ENCODE measurements around the gene SLC26A8. TPM values are rescaled to one million over a fixed set of nuclear protein-coding genes. Genes with fewer than 3 reads are reported as not detected.

Gene SLC26A8
- total RNA-seq, 1 experiment from 2014 or later: 0.09 TPM

GRCh38 chr6:36015666-36016065, 8.8 kb downstream of the SLC26A8 start:
- Histone ChIP-seq H3K9me3 (ENCODE audit: control insufficient read depth, low read depth, low read length) (no peaks in the 10 kb centered on the region), H2BK20ac (ENCODE audit: low read depth, low read length, poor library complexity, severe bottlenecking) (no peak overlapping the region), H3K18ac (ENCODE audit: insufficient read length, low read depth, low read length) (no peak overlapping the region), H2AK5ac (ENCODE audit: insufficient read length, low read length) (no peak overlapping the region), H3T11ph (ENCODE audit: low read length) (no peak overlapping the region), H2BK120ac (ENCODE audit: low read depth, low read length, poor library complexity, severe bottlenecking) (no peak overlapping the region), H3K79me1 (ENCODE audit: insufficient read depth, low read depth, low read length, poor library complexity, severe bottlenecking) (no peaks in the 10 kb centered on the region), H4K91ac (ENCODE audit: insufficient read length, low read depth, low read length) (no peak overlapping the region), H3K56ac (ENCODE audit: insufficient read length, low read depth, low read length) (no peak overlapping the region), H2BK12ac (ENCODE audit: insufficient read length, low read depth, low read length) (no peak overlapping the region), H3K4ac (ENCODE audit: low read depth, low read length) (no peak overlapping the region), H3K9ac (ENCODE audit: extremely low read depth, insufficient read length, low read length) (no peak overlapping the region), H3K4me1 (ENCODE audit: insufficient read depth, low read length) (no peaks in the 10 kb centered on the region; the same call in 1 of the 2 replicates), H3K14ac (ENCODE audit: insufficient read depth, low read length) (no peak overlapping the region), H3K27ac (ENCODE audit: insufficient read length, low read depth, low read length) (no peak overlapping the region), H2BK5ac (ENCODE audit: insufficient read length, low read length) (no peak overlapping the region), H2AFZ (ENCODE audit: low read length) (no peak overlapping the region), H4K8ac (replicated peaks; ENCODE audit: insufficient read length, low read depth, low read length) (no peak overlapping the region), H3K4me2 (ENCODE audit: insufficient read depth, insufficient read length, low read length) (no peak overlapping the region), H3K79me2 (ENCODE audit: insufficient read depth, low read length) (no peaks in the 10 kb centered on the region), H2BK15ac (ENCODE audit: low read depth, low read length) (no peak overlapping the region), H3K23me2 (ENCODE audit: insufficient read length, low read depth, low read length, poor library complexity, severe bottlenecking) (no peaks in the 10 kb centered on the region), H3K23ac (ENCODE audit: insufficient read length, low read depth, low read length) (no peak overlapping the region), H3K27me3 (ENCODE audit: insufficient read depth, low read length) (no peaks in the 10 kb centered on the region), H4K5ac (ENCODE audit: insufficient read length, low read depth, low read length) (no peak overlapping the region), H4K20me1 (ENCODE audit: control insufficient read depth, insufficient read depth, insufficient read length) (no peaks in the 10 kb centered on the region)
- no peaks in the 10 kb centered on the region for H3K9me3 Mint-ChIP-seq
- H3K27ac Mint-ChIP-seq: no peak overlapping the region
- H3K4me3 Mint-ChIP-seq: no peak overlapping the region
- no peaks in the 10 kb centered on the region for H3K36me3 Mint-ChIP-seq (ENCODE audit: insufficient read depth in 1 of 3, low read depth in 3 of 3)
- H3K4me1 Mint-ChIP-seq: peaks cover 7% of the 10 kb centered on the region in 2 experiments
- H3K27me3 Mint-ChIP-seq (ENCODE audit: low read depth): no peaks in the 10 kb centered on the region; the same call in 1 of the 2 replicates
- WGBS (ENCODE audit: extremely low coverage, insufficient read length, low lambda C conversion rate): no CpG with 5 or more reads among the region's 4 CpGs
- no peak for TF ChIP-seq CTCF (conservative IDR thresholded peaks at IDR 0.05)
- no peak for DNase-seq
